WTC11 (cell line): Measurements from ENCODE around the gene GPRC5B. TPM values are rescaled to one million over a fixed set of nuclear protein-coding genes. Genes with fewer than 3 reads are reported as not detected.

Source experiments
- ATAC-seq: fragments of 200-7000 bp; cut with Tn5 transposase; 2 replicates; pipeline ENCODE4 v1.10.0; 2021; ENCODE audit warnings: mild to moderate bottlenecking, moderate library complexity
- CTCF ChIA-PET: fragments of 300-600 bp; sonication (Branson Sonifier 250); formaldehyde crosslinking; loops from one replicate; lab custom pipeline; 2021; ENCODE audit warnings: antibody characterized with exemption; lab: Charles Lee
- POLR2A ChIA-PET: fragments of 350-600 bp; sonication (Branson Sonifier 250); formaldehyde crosslinking; loops from one replicate; lab custom pipeline; 2021; ENCODE audit warnings: antibody characterized with exemption; lab: Charles Lee
- DNase-seq: peaks from one replicate; pipeline ENCODE4 v3.0.0; 2021; ENCODE audit warnings: low spot score
- H3K27ac Mint-ChIP-seq: 2 replicates; pipeline ENCODE4 v1.8.0; 2021; ENCODE audit warnings: mixed read lengths
- H3K27me3 Mint-ChIP-seq: 2 replicates; pipeline ENCODE4 v1.8.0; 2021; ENCODE audit warnings: low read depth, mild to moderate bottlenecking, moderate library complexity, mixed read lengths
- H3K36me3 Mint-ChIP-seq: 2 replicates; pipeline ENCODE4 v1.8.0; 2021; ENCODE audit warnings: mixed read lengths
- H3K4me1 Mint-ChIP-seq: 2 replicates; pipeline ENCODE4 v1.8.0; 2022; ENCODE audit warnings: mixed read lengths
- H3K4me3 Mint-ChIP-seq: 2 replicates; pipeline ENCODE4 v1.8.0; 2021; ENCODE audit warnings: mild to moderate bottlenecking, moderate library complexity, mixed read lengths
- H3K9me3 Mint-ChIP-seq: 2 replicates; pipeline ENCODE4 v1.8.0; 2021; ENCODE audit warnings: mixed read lengths
- FOXK1 ChIP-seq: sonication (generic); formaldehyde crosslinking; IDR thresholded peaks from 2 replicates; pipeline ENCODE4 v1.8.0; 2022; ENCODE audit warnings: mild to moderate bottlenecking, moderate library complexity, missing genetic modification reagents
- IRF2 ChIP-seq: sonication (generic); formaldehyde crosslinking; IDR thresholded peaks from 2 replicates; pipeline ENCODE4 v1.8.0; 2022; ENCODE audit warnings: low read depth, missing genetic modification reagents, borderline replicate concordance
- JUN ChIP-seq: sonication (generic); formaldehyde crosslinking; IDR thresholded peaks from 2 replicates; pipeline ENCODE4 v1.8.0; 2023; ENCODE audit warnings: mild to moderate bottlenecking, missing genetic modification reagents
- MYBL2 ChIP-seq: sonication (generic); formaldehyde crosslinking; IDR thresholded peaks from 2 replicates; pipeline ENCODE4 v1.8.1; 2023; ENCODE audit warnings: mild to moderate bottlenecking, moderate library complexity, missing genetic modification reagents
- NFATC4 ChIP-seq: fragments of 250-450 bp; sonication (Bioruptor Pico); IDR thresholded peaks from 2 replicates; pipeline ENCODE4 v1.9.0; 2021; ENCODE audit warnings: mild to moderate bottlenecking
- NFE2L1 ChIP-seq: sonication (generic); formaldehyde crosslinking; IDR thresholded peaks from 2 replicates; pipeline ENCODE4 v1.8.1; 2023; ENCODE audit warnings: missing genetic modification reagents
- SMAD3 ChIP-seq: sonication (generic); formaldehyde crosslinking; IDR thresholded peaks from 2 replicates; pipeline ENCODE4 v1.8.0; 2022; ENCODE audit warnings: missing genetic modification reagents, mild to moderate bottlenecking, borderline replicate concordance
- ZNF121 ChIP-seq: sonication (generic); formaldehyde crosslinking; IDR thresholded peaks from 2 replicates; pipeline ENCODE4 v1.8.0; 2023; ENCODE audit warnings: missing genetic modification reagents
- ZNF263 ChIP-seq: sonication (generic); formaldehyde crosslinking; IDR thresholded peaks from 2 replicates; pipeline ENCODE4 v1.8.1; 2022; ENCODE audit warnings: low read depth, mild to moderate bottlenecking, moderate library complexity, missing genetic modification reagents
- ZNF423 ChIP-seq: fragments of 250-450 bp; sonication (Bioruptor Pico); IDR thresholded peaks from 2 replicates; pipeline ENCODE4 v2.1.2; 2022; ENCODE audit warnings: mild to moderate bottlenecking, moderate library complexity
- total RNA-seq: library from RNA; stranded (reverse); gene quantifications from 3 replicates; pipeline ENCODE4 v1.2.3, GENCODE V29; 2021
- TF ChIP-seq, protein P1 (sequence below): fragments of 250-450 bp; sonication (Bioruptor Pico); IDR thresholded peaks from 2 replicates; pipeline ENCODE4 v1.9.0; 2021; ENCODE audit warnings: mild to moderate bottlenecking
- TF ChIP-seq, protein P2 (sequence below): fragments of 250-450 bp; sonication (Bioruptor Pico); IDR thresholded peaks from 2 replicates; pipeline ENCODE4 v2.1.2; 2022; ENCODE audit warnings: mild to moderate bottlenecking, moderate library complexity
- TF ChIP-seq, protein P3 (sequence below): sonication (generic); formaldehyde crosslinking; IDR thresholded peaks from 2 replicates; pipeline ENCODE4 v1.8.0; 2023; ENCODE audit warnings: missing genetic modification reagents, mild to moderate bottlenecking, borderline replicate concordance
- TF ChIP-seq, protein P4 (sequence below): sonication (generic); formaldehyde crosslinking; IDR thresholded peaks from 2 replicates; pipeline ENCODE4 v1.8.0; 2022; ENCODE audit warnings: mild to moderate bottlenecking, missing genetic modification reagents
- TF ChIP-seq, protein P5 (sequence below): sonication (generic); formaldehyde crosslinking; IDR thresholded peaks from 2 replicates; pipeline ENCODE4 v1.8.1; 2023; ENCODE audit warnings: mild to moderate bottlenecking, missing genetic modification reagents, borderline replicate concordance
- TF ChIP-seq, protein P6 (sequence below): sonication (generic); formaldehyde crosslinking; IDR thresholded peaks from 2 replicates; pipeline ENCODE4 v1.8.0; 2022; ENCODE audit warnings: missing genetic modification reagents

GPRC5B gene
- total RNA-seq, 1 experiment from 2014 or later: 104 TPM

DNA sequence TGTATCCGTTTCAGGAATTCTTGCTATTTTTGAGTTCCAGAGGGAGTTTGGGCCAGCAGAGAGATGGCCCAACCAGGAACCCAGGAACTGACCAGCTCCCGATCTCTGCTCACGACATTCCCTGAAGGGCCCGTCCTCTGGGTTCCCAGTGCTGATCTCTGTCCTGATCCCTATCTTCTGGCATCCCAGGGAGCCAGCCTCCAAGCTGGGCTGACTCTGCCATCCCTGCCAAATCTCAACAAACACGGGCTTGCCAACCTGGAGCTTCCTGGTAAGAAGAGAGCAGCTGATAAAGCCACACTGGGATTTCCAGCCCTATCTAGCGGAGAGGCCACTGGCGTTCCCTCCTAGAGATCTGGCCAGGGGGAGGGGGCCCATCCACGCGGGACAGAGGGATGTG is 16.2 kb downstream of the GPRC5B start:
- Mint-ChIP-seq H3K27ac (peak overlapping the region; percentile 94), H3K4me3 (no peak overlapping the region), H3K27me3 (no peaks in the 10 kb centered on the region), H3K9me3 (no peaks in the 10 kb centered on the region), H3K4me1 (peaks cover 24% of the 10 kb centered on the region), H3K36me3 (peaks cover 63% of the 10 kb centered on the region)
- DNase-seq (no peak), ATAC-seq (no peak)
- CTCF ChIA-PET: interaction anchor here (1.5 kb wide), 1 partner anchor 14 kb away, joined by 3 read pairs; no protein-coding TSS in a partner anchor
- POLR2A ChIA-PET: no interaction called here
- TF ChIP-seq IRF2 (CRISPR knock-in tag): no peak
- TF ChIP-seq, protein P1, sequence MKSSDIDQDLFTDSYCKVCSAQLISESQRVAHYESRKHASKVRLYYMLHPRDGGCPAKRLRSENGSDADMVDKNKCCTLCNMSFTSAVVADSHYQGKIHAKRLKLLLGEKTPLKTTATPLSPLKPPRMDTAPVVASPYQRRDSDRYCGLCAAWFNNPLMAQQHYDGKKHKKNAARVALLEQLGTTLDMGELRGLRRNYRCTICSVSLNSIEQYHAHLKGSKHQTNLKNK (CRISPR knock-in tag): no peak
- TF ChIP-seq, all 79 proteins: peak for 0

DNA sequence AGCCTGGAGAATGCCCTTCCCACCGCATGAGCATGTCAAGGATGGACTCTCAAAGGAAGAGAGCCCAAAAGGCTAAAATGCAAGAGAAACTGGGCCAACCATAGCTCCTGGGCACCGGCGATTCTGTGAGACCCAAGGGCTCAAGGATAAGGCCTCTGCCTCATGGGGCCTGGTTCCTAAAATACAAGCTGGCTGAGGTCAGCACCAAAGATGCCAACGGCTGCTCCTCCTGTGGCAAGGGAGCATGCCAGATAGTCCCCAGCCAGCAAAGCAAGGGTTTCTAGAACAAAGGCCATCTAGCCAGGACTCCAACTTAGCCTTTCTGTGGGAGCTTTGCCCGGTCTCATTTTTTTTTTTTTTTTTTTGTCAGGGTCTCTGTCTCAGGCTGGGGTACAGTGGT is 20.1 kb downstream of the GPRC5B start:
- Mint-ChIP-seq H3K4me3 (no peak overlapping the region), H3K27me3 (no peaks in the 10 kb centered on the region)
- no peak for TF ChIP-seq MYBL2
- TF ChIP-seq, protein P2, sequence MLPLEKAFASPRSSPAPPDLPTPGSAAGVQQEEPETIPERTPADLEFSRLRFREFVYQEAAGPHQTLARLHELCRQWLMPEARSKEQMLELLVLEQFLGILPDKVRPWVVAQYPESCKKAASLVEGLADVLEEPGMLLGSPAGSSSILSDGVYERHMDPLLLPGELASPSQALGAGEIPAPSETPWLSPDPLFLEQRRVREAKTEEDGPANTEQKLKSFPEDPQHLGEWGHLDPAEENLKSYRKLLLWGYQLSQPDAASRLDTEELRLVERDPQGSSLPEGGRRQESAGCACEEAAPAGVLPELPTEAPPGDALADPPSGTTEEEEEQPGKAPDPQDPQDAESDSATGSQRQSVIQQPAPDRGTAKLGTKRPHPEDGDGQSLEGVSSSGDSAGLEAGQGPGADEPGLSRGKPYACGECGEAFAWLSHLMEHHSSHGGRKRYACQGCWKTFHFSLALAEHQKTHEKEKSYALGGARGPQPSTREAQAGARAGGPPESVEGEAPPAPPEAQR: no peak
- TF ChIP-seq, protein P3, sequence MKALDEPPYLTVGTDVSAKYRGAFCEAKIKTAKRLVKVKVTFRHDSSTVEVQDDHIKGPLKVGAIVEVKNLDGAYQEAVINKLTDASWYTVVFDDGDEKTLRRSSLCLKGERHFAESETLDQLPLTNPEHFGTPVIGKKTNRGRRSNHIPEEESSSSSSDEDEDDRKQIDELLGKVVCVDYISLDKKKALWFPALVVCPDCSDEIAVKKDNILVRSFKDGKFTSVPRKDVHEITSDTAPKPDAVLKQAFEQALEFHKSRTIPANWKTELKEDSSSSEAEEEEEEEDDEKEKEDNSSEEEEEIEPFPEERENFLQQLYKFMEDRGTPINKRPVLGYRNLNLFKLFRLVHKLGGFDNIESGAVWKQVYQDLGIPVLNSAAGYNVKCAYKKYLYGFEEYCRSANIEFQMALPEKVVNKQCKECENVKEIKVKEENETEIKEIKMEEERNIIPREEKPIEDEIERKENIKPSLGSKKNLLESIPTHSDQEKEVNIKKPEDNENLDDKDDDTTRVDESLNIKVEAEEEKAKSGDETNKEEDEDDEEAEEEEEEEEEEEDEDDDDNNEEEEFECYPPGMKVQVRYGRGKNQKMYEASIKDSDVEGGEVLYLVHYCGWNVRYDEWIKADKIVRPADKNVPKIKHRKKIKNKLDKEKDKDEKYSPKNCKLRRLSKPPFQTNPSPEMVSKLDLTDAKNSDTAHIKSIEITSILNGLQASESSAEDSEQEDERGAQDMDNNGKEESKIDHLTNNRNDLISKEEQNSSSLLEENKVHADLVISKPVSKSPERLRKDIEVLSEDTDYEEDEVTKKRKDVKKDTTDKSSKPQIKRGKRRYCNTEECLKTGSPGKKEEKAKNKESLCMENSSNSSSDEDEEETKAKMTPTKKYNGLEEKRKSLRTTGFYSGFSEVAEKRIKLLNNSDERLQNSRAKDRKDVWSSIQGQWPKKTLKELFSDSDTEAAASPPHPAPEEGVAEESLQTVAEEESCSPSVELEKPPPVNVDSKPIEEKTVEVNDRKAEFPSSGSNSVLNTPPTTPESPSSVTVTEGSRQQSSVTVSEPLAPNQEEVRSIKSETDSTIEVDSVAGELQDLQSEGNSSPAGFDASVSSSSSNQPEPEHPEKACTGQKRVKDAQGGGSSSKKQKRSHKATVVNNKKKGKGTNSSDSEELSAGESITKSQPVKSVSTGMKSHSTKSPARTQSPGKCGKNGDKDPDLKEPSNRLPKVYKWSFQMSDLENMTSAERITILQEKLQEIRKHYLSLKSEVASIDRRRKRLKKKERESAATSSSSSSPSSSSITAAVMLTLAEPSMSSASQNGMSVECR: no peak
- no peak for TF ChIP-seq NFE2L1 (CRISPR knock-in tag)
- TF ChIP-seq SMAD3 (CRISPR knock-in tag): no peak
- TF ChIP-seq, protein P1 (CRISPR knock-in tag): no peak
- no peak for TF ChIP-seq FOXK1 (CRISPR knock-in tag)
- TF ChIP-seq, protein P4, sequence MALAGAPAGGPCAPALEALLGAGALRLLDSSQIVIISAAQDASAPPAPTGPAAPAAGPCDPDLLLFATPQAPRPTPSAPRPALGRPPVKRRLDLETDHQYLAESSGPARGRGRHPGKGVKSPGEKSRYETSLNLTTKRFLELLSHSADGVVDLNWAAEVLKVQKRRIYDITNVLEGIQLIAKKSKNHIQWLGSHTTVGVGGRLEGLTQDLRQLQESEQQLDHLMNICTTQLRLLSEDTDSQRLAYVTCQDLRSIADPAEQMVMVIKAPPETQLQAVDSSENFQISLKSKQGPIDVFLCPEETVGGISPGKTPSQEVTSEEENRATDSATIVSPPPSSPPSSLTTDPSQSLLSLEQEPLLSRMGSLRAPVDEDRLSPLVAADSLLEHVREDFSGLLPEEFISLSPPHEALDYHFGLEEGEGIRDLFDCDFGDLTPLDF (CRISPR knock-in tag): no peak
- no peak for TF ChIP-seq NFATC4 (CRISPR knock-in tag)
- no peak for TF ChIP-seq ZNF121
- TF ChIP-seq, protein P5, sequence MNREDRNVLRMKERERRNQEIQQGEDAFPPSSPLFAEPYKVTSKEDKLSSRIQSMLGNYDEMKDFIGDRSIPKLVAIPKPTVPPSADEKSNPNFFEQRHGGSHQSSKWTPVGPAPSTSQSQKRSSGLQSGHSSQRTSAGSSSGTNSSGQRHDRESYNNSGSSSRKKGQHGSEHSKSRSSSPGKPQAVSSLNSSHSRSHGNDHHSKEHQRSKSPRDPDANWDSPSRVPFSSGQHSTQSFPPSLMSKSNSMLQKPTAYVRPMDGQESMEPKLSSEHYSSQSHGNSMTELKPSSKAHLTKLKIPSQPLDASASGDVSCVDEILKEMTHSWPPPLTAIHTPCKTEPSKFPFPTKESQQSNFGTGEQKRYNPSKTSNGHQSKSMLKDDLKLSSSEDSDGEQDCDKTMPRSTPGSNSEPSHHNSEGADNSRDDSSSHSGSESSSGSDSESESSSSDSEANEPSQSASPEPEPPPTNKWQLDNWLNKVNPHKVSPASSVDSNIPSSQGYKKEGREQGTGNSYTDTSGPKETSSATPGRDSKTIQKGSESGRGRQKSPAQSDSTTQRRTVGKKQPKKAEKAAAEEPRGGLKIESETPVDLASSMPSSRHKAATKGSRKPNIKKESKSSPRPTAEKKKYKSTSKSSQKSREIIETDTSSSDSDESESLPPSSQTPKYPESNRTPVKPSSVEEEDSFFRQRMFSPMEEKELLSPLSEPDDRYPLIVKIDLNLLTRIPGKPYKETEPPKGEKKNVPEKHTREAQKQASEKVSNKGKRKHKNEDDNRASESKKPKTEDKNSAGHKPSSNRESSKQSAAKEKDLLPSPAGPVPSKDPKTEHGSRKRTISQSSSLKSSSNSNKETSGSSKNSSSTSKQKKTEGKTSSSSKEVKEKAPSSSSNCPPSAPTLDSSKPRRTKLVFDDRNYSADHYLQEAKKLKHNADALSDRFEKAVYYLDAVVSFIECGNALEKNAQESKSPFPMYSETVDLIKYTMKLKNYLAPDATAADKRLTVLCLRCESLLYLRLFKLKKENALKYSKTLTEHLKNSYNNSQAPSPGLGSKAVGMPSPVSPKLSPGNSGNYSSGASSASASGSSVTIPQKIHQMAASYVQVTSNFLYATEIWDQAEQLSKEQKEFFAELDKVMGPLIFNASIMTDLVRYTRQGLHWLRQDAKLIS (CRISPR knock-in tag): no peak
- no peak for TF ChIP-seq ZNF263 (CRISPR knock-in tag)
- no peak for TF ChIP-seq IRF2 (CRISPR knock-in tag)
- TF ChIP-seq JUN (CRISPR knock-in tag): no peak
- TF ChIP-seq, protein P6, sequence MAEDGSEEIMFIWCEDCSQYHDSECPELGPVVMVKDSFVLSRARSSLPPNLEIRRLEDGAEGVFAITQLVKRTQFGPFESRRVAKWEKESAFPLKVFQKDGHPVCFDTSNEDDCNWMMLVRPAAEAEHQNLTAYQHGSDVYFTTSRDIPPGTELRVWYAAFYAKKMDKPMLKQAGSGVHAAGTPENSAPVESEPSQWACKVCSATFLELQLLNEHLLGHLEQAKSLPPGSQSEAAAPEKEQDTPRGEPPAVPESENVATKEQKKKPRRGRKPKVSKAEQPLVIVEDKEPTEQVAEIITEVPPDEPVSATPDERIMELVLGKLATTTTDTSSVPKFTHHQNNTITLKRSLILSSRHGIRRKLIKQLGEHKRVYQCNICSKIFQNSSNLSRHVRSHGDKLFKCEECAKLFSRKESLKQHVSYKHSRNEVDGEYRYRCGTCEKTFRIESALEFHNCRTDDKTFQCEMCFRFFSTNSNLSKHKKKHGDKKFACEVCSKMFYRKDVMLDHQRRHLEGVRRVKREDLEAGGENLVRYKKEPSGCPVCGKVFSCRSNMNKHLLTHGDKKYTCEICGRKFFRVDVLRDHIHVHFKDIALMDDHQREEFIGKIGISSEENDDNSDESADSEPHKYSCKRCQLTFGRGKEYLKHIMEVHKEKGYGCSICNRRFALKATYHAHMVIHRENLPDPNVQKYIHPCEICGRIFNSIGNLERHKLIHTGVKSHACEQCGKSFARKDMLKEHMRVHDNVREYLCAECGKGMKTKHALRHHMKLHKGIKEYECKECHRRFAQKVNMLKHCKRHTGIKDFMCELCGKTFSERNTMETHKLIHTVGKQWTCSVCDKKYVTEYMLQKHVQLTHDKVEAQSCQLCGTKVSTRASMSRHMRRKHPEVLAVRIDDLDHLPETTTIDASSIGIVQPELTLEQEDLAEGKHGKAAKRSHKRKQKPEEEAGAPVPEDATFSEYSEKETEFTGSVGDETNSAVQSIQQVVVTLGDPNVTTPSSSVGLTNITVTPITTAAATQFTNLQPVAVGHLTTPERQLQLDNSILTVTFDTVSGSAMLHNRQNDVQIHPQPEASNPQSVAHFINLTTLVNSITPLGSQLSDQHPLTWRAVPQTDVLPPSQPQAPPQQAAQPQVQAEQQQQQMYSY (CRISPR knock-in tag): no peak
- TF ChIP-seq ZNF423 (CRISPR knock-in tag): no peak
- TF ChIP-seq, all 79 proteins: peak for 0
- H3K36me3 Mint-ChIP-seq: peaks cover 47% of the 10 kb centered on the region
- ChIA-PET CTCF (interaction anchor here (1.8 kb wide), 1 partner anchor 281 kb away, joined by 5 read pairs; no protein-coding TSS in a partner anchor), POLR2A (interaction anchor here (0.7 to 1.0 kb wide), 3 partner anchors 147 to 165 kb away, joined by 3 read pairs; partner anchors contain the start of genes IQCK and KNOP1)
- H3K4me1 Mint-ChIP-seq: peaks cover 61% of the 10 kb centered on the region
- no peak for ATAC-seq
- no peaks in the 10 kb centered on the region for H3K9me3 Mint-ChIP-seq
- DNase-seq: no peak
- H3K27ac Mint-ChIP-seq: peak overlapping the region; percentile 79; the same call in 1 of the 2 replicates
